Cardiac fibroblast (primary cell): ENCODE measurements around the gene DNM3.

Source experiments
- DNase-seq, 2 donors: peaks; one replicate each; pipeline versions ENCODE4 v3.0.0 to v3.0.0-alpha.2; 2010; ENCODE audit warnings: low read depth in 2 of 2
- H3K4me3 ChIP-seq, 2 donors: replicated peaks in 1 of 2; 1 replicate in 1 of 2; 2 replicates in 1 of 2; pipeline ENCODE4 v1.5.1; 2011; ENCODE audit warnings: low read depth in 2 of 2, low read length in 2 of 2, mild to moderate bottlenecking in 2 of 2, moderate library complexity in 1 of 2
- TF ChIP-seq, protein P1 (sequence below): IDR thresholded peaks from one replicate; pipeline ENCODE4 v1.5.1; 2011; ENCODE audit warnings: low read depth, mild to moderate bottlenecking, low read length, inconsistent platforms

The DNM3 gene

DNA sequence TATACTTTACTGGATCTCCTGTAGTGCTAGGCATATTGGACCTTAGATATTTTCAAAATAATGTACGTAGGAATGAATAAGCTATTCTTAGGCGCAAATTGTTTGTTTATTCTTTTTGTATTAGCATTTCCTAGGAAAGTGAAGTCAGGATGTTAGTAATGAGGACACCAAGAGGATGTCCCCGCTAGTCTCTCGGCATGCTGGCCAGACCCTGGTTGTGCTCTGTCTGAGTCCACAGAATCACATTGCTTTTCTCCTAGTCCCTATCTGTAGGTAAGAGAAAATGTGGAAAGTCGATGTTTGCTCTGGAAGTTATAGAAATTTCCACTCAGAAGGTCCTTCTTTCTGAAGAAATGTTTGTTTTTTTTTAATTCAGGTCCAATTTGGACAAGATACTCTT, 31.1 kb downstream of the DNM3 start:
- no peak for DNase-seq

DNA sequence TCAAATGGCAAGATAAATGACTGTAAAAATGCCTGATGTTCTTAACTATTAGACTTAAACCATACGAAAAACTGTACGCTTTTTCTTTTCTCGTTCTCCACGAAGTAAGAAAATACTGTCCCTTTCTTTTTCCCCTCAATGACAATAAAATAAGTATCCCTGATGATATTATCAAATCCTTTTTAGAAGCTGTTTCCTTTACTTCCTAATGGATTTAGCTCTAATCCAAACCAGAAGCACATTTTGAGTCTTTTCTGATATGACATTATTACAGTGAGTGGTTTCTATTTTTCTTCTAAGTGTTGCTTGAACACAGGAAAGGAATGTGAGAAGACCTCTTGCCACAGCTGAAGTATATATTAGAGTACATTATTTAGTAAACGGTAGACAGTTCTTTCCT, 32.4 kb downstream of the DNM3 start:
- H3K4me3 ChIP-seq: no peak overlapping the region
- DNase-seq: no peak
- TF ChIP-seq, protein P1, sequence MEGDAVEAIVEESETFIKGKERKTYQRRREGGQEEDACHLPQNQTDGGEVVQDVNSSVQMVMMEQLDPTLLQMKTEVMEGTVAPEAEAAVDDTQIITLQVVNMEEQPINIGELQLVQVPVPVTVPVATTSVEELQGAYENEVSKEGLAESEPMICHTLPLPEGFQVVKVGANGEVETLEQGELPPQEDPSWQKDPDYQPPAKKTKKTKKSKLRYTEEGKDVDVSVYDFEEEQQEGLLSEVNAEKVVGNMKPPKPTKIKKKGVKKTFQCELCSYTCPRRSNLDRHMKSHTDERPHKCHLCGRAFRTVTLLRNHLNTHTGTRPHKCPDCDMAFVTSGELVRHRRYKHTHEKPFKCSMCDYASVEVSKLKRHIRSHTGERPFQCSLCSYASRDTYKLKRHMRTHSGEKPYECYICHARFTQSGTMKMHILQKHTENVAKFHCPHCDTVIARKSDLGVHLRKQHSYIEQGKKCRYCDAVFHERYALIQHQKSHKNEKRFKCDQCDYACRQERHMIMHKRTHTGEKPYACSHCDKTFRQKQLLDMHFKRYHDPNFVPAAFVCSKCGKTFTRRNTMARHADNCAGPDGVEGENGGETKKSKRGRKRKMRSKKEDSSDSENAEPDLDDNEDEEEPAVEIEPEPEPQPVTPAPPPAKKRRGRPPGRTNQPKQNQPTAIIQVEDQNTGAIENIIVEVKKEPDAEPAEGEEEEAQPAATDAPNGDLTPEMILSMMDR: no peak

More for the DNA sequence above, 31.1 kb downstream of the DNM3 start:
- TF ChIP-seq, protein P1: no peak
- no peak overlapping the region for H3K4me3 ChIP-seq

DNA sequence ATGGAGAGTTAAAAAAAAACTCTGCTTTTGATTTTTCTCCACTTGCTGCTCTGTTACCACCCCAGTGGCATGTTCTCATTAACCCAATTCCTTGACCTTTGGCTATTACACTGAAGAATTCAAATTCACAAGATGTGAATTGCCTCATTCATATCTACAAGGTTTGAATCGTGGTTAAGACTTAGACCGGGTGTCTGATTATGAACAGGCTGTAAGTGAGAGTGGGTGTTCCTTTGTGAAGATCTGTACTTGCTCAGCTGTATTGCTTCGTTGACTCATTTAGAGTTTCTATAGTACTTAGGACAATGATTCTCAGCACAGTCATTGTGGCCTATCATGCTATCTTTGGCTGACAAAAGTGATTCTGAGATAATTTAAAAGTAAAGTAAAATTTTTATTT, 36.4 kb downstream of the DNM3 start:
- DNase-seq: peak in 1 of 2 donors; percentile 21
- TF ChIP-seq, protein P1: no peak

DNA sequence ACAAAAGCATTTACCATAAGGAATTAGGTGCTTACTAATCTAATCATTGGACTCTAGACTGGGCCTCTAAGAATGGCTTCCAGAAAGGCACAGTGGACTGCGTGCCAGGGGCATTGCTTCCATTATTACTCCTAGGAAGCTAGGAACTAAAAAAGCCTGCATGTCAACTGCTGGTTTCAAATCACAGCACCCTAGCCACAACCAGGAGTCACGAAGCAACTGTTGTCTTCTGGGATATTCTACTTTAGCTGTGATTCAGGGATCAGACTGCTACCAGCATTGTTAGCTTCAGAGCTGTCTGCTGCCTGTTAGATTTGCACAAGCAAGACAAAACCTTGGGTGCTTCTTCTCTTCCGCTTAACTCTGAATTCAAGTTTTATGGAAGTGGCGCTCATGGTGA, 38.3 kb downstream of the DNM3 start:
- DNase-seq: no peak
- TF ChIP-seq, protein P1: no peak
- no peak overlapping the region for H3K4me3 ChIP-seq

More for the DNA sequence above, 36.4 kb downstream of the DNM3 start:
- H3K4me3 ChIP-seq: no peak overlapping the region

DNA sequence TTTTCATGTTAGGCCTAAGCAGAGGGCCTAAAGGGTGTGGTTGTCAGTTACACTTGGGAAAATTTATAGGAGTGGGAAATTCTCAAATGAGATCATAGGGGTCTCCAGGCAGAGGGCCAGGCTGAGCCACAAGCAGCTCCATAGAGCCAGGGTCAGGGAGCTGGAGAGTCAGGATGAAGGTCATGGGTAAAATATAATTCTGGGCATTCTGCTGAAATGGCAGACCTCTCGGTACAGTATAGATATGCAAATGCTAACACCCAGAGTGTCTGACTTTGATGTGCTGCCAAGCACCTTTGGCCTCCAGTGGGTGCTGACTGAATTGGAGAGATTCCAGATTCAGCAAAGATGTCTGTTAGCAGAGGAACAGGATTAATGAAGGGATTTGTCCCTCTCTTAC, 40.1 kb downstream of the DNM3 start:
- TF ChIP-seq, protein P1: no peak
- no peak overlapping the region for H3K4me3 ChIP-seq
- no peak for DNase-seq

DNA sequence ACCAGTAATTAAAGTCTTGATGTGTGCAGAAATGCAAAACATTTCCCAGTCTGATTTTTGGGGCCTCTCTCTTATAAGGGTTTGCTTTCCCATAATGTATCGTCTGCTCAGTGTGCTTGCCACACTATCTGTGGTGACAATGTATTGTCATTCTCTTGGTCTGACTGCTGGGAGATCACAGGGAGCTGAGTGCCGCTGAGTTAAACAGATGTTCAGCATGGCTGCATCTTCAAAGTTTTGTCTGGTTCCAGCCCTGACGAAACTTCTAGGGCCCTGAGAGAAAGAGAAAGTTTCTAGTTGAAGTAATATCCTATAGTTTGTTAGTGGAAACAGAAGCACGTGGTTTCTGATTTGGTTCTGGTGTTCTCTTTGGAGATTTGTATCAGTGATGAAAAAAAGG, 42.6 kb downstream of the DNM3 start:
- TF ChIP-seq, protein P1: no peak
- no peak for DNase-seq
- no peak overlapping the region for H3K4me3 ChIP-seq

DNA sequence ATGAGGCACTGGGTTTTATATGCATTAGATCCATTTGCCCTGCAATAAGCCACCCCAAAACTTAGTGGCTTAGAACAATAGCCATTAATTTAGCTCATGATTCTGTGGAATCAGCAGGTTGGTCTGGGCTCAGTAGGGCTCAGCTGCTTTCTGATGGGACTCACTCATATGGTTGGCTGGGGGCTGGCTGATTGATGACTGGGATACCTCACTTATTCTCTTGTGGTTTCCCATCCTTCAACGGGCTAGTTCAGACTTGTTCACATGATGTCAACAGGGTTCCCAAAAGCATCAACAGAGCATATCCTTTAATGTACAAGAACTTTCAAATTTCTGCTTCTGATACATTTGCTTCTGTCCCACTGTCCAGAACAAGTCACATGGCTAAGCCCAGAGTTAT, 43.2 kb downstream of the DNM3 start:
- H3K4me3 ChIP-seq: no peak overlapping the region
- TF ChIP-seq, protein P1: no peak
- DNase-seq: no peak
